K562 (cell line): Measurements from ENCODE around the gene FMNL1. TPM values are rescaled to one million over a fixed set of nuclear protein-coding genes. Genes with fewer than 3 reads are reported as not detected.

Experiments
- FOXK1 ChIP-seq: sonication (generic); formaldehyde crosslinking; IDR thresholded peaks from 2 replicates; pipeline ENCODE4 v1.8.0; 2022; ENCODE audit warnings: missing genetic modification reagents, mild to moderate bottlenecking, borderline replicate concordance
- FOXP1 ChIP-seq: sonication (generic); formaldehyde crosslinking; IDR thresholded peaks from 2 replicates; pipeline ENCODE4 v1.8.0; 2022; ENCODE audit warnings: mild to moderate bottlenecking, missing genetic modification reagents
- HNRNPUL1 ChIP-seq: fragments of 200-400 bp; formaldehyde crosslinking; IDR thresholded peaks from 2 replicates; pipeline ENCODE4 v1.6.1; 2017; ENCODE audit warnings: low read length
- MYBL2 ChIP-seq, 2 experiments: fragments of 450-650 bp in 1 of 2; sonication (generic) in 1 of 2; formaldehyde crosslinking in 1 of 2; IDR thresholded peaks; 2 replicates each; pipeline versions ENCODE4 v1.6.1 to v1.8.1; 2017 to 2022; ENCODE audit warnings: borderline replicate concordance in 1 of 2, inconsistent platforms in 1 of 2, low read depth in 1 of 2, mild to moderate bottlenecking in 1 of 2, missing genetic modification reagents in 1 of 2, moderate library complexity in 1 of 2
- RBM39 ChIP-seq: fragments of 200-400 bp; formaldehyde crosslinking; optimal IDR thresholded peaks from 2 replicates; pipeline ENCODE3; 2018; ENCODE audit warnings: low read depth, low read length
- RHOXF2B ChIP-seq: fragments of 250-450 bp; sonication (Bioruptor Pico); conservative IDR thresholded peaks from 2 replicates; pipeline ENCODE4 v1.5.1; 2021
- ZNF212 ChIP-seq: fragments of 450-650 bp; formaldehyde crosslinking; IDR thresholded peaks from 2 replicates; pipeline ENCODE4 v1.4.0; 2020; ENCODE audit warnings: mild to moderate bottlenecking
- ZNF239 ChIP-seq: fragments of 250-450 bp; sonication (Bioruptor Pico); IDR thresholded peaks from 2 replicates; pipeline ENCODE4 v1.4.0; 2020; ENCODE audit warnings: mild to moderate bottlenecking
- ZSCAN29 ChIP-seq: fragments of 450-650 bp; IDR thresholded peaks from 2 replicates; pipeline ENCODE4 v1.6.1; 2017
- polyA plus RNA-seq, 8 experiments: library from polyadenylated mRNA; depleted of rRNA in 4 of 8; stranded (reverse) in 5 of 8; unstranded in 3 of 8; fragments of >200 nt; fragmentation: Nextera tagmentation in 2 of 8; fragmentation: Illumina TruSeq in 1 of 8; extraction: Ambion mirVana in 2 of 8; extraction: Trizol in 1 of 8; gene quantifications; 2 replicates each; pipeline versions ENCODE4 v1.2.1 to v1.2.3, GENCODE V29; 2011 to 2014; ENCODE audit warnings: inconsistent platforms in 1 of 8, missing spikeins in 1 of 8
- total RNA-seq, 7 experiments: library from RNA; depleted of rRNA in 6 of 7; stranded (reverse); fragments of >200 nt in 6 of 7; fragmentation: Illumina TruSeq in 2 of 7; extraction: Trizol in 2 of 7; gene quantifications; 2 replicates each; pipeline versions ENCODE4 v1.2.1 to v1.2.3, GENCODE V29; 2011 to 2021; ENCODE audit warnings: low replicate concordance in 1 of 7
- TF ChIP-seq, protein P1 (sequence below), 2 experiments: fragments of 200-800 bp in 1 of 2; sonication (Bioruptor generic) in 1 of 2; sonication (generic) in 1 of 2; formaldehyde crosslinking in 1 of 2; IDR thresholded peaks in 1 of 2; conservative IDR thresholded peaks in 1 of 2; 2 replicates each; pipeline versions ENCODE4 v1.5.0 to v1.6.1; 2016 to 2020; ENCODE audit warnings: missing compliant biosample characterization in 1 of 2, missing genetic modification characterization in 1 of 2, missing genetic modification reagents in 1 of 2
- TF ChIP-seq, protein P2 (sequence below): fragments of 450-650 bp; IDR thresholded peaks from 2 replicates; pipeline ENCODE4 v1.6.1; 2016; ENCODE audit warnings: mild to moderate bottlenecking
- TF ChIP-seq, protein P3 (sequence below): fragments of 250-450 bp; sonication (Bioruptor Pico); IDR thresholded peaks from 2 replicates; pipeline ENCODE4 v1.4.0; 2020; ENCODE audit warnings: mild to moderate bottlenecking, moderate library complexity

The FMNL1 gene
- total and polyA plus RNA-seq, 9 of the 15 experiments (the other 6 are each of a cell fraction or from before 2014, with no cell fraction given): 0.70 to 36.6 (median 7.7) TPM

DNA sequence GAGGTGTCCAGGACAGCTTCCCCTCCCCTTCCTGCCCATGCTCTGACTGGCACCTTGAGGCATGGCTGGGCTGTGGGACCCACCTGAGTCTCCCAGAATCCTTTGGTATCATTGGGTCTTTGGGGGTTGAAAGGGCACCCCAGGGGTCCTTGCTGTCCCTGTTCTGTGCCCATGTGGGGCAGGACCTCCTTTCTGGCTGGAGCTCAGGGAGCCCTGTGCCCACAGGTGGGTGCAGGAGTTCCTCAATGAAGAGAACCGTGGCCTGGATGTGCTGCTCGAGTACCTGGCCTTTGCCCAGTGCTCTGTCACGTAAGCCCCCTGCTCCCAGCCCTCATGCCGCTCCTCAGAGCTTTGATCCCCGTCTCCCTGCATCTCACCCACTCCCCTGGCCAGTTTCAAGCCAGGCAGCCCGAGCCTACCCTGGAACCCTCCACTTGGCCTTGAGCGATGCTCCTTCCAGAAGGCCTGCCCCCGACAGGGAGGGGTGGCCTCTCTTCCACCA, 11.8 kb downstream of the FMNL1 start (continued):
- TF ChIP-seq, protein P1, sequence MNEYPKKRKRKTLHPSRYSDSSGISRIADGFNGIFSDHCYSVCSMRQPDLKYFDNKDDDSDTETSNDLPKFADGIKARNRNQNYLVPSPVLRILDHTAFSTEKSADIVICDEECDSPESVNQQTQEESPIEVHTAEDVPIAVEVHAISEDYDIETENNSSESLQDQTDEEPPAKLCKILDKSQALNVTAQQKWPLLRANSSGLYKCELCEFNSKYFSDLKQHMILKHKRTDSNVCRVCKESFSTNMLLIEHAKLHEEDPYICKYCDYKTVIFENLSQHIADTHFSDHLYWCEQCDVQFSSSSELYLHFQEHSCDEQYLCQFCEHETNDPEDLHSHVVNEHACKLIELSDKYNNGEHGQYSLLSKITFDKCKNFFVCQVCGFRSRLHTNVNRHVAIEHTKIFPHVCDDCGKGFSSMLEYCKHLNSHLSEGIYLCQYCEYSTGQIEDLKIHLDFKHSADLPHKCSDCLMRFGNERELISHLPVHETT (CRISPR knock-in tag; conservative IDR thresholded peaks at IDR 0.05 in 1 of 2, IDR thresholded peaks at IDR 0.05 in 1 of 2): no peak
- TF ChIP-seq ZSCAN29 (no peak), ZNF239 (CRISPR knock-in tag) (no peak), FOXK1 (CRISPR knock-in tag) (no peak), FOXP1 (CRISPR knock-in tag) (no peak), RHOXF2B (CRISPR knock-in tag) (no peak), HNRNPUL1 (no peak), RBM39 (no peak), MYBL2 (IDR thresholded peaks at IDR 0.05; ENCODE audit: low read depth) (no peak), MYBL2 (CRISPR knock-in tag; IDR thresholded peaks at IDR 0.05; ENCODE audit: borderline replicate concordance) (no peak), ZNF212 (CRISPR knock-in tag) (no peak)
- TF ChIP-seq, protein P2, sequence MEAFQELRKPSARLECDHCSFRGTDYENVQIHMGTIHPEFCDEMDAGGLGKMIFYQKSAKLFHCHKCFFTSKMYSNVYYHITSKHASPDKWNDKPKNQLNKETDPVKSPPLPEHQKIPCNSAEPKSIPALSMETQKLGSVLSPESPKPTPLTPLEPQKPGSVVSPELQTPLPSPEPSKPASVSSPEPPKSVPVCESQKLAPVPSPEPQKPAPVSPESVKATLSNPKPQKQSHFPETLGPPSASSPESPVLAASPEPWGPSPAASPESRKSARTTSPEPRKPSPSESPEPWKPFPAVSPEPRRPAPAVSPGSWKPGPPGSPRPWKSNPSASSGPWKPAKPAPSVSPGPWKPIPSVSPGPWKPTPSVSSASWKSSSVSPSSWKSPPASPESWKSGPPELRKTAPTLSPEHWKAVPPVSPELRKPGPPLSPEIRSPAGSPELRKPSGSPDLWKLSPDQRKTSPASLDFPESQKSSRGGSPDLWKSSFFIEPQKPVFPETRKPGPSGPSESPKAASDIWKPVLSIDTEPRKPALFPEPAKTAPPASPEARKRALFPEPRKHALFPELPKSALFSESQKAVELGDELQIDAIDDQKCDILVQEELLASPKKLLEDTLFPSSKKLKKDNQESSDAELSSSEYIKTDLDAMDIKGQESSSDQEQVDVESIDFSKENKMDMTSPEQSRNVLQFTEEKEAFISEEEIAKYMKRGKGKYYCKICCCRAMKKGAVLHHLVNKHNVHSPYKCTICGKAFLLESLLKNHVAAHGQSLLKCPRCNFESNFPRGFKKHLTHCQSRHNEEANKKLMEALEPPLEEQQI: no peak
- TF ChIP-seq, protein P3, sequence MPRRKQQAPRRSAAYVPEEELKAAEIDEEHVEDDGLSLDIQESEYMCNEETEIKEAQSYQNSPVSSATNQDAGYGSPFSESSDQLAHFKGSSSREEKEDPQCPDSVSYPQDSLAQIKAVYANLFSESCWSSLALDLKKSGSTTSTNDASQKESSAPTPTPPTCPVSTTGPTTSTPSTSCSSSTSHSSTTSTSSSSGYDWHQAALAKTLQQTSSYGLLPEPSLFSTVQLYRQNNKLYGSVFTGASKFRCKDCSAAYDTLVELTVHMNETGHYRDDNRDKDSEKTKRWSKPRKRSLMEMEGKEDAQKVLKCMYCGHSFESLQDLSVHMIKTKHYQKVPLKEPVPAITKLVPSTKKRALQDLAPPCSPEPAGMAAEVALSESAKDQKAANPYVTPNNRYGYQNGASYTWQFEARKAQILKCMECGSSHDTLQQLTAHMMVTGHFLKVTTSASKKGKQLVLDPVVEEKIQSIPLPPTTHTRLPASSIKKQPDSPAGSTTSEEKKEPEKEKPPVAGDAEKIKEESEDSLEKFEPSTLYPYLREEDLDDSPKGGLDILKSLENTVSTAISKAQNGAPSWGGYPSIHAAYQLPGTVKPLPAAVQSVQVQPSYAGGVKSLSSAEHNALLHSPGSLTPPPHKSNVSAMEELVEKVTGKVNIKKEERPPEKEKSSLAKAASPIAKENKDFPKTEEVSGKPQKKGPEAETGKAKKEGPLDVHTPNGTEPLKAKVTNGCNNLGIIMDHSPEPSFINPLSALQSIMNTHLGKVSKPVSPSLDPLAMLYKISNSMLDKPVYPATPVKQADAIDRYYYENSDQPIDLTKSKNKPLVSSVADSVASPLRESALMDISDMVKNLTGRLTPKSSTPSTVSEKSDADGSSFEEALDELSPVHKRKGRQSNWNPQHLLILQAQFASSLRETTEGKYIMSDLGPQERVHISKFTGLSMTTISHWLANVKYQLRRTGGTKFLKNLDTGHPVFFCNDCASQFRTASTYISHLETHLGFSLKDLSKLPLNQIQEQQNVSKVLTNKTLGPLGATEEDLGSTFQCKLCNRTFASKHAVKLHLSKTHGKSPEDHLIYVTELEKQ: no peak
